NCI-H1105 (cell line): Measurements from ENCODE around the gene IFIT1.
A peak's percentile ranks its signal among the peaks of the same experiment; 100 is the strongest.
"Not testable (repeated sequence)": the region's sequence is repeated elsewhere in the genome, so short reads cannot be mapped to it uniquely, and the experiment has no call there.

Experiments used
- DNase-seq: peaks from one replicate; lab custom pipeline; 2025; lab: John Stamatoyannopoulos, UW

Gene IFIT1

GRCh38 chr10:89431977-89432376 lies 39.6 kb downstream of the IFIT1 start:
- no peak for DNase-seq

DNA sequence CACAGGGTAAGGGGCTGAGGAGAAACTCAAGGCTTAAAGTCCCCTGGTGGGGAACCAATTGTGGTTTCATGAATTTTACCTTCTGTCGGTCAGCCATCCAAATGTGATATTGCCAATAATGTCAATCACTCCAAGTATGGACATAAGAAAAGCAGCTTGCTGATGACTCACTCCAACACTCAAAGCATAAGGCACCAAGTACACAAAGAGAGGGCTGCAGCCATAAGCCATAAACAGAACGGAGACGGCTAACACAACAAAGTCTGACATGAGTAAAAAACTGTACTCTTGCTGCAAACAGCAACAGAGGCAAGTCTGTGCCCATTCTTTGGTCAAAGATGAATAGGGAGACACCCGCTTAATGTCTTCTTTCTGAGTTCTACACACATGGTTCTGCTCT lies 46.1 kb downstream of the IFIT1 start:
- DNase-seq: no peak

GRCh38 chr10:89440226-89441009 lies 48.0 kb downstream of the IFIT1 start:
- peak; percentile 5 for DNase-seq

GRCh38 chr10:89442289-89442688 lies 49.9 kb downstream of the IFIT1 start:
- no peak for DNase-seq

GRCh38 chr10:89444819-89445218 lies 52.4 kb downstream of the IFIT1 start:
- DNase-seq: not testable (repeated sequence)

DNA sequence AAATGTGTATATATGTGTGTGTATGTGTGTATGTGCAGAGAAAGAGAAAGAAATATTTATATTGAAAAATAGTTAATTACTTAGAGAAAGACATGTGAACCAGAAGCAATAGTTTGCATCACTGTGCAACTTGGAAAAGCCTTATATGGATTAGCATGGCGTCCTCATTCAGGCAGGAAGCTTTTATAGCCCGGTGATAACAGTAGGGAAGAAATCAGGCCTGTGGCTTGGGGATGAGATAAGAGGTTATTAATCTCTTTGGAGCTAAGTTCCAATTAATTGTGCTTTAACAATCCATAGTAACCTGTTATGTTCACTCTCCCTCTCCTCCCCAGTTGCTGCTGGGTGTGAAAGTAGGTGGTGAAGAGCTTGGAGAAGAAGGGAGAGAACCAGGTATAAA lies 58.5 kb downstream of the IFIT1 start:
- no peak for DNase-seq

DNA sequence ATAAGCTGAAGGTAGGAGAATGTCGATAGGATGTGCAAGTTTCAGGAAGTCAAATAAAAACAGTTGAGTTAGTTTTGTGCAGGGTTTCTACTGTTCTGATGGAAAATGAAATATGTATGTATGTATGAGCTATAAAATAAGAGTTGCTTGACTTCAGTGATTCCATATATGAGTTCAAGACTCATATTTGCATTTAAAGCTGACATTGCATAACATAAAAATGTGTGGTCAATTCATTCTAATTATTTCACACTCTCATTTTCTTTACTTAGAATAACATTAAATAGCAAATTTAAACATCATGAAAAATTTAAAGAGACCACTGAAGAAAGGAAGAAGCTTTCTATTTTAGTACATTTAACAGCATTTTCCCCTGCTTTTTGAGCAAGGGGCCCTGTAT lies 59.8 kb downstream of the IFIT1 start:
- DNase-seq: no peak

DNA sequence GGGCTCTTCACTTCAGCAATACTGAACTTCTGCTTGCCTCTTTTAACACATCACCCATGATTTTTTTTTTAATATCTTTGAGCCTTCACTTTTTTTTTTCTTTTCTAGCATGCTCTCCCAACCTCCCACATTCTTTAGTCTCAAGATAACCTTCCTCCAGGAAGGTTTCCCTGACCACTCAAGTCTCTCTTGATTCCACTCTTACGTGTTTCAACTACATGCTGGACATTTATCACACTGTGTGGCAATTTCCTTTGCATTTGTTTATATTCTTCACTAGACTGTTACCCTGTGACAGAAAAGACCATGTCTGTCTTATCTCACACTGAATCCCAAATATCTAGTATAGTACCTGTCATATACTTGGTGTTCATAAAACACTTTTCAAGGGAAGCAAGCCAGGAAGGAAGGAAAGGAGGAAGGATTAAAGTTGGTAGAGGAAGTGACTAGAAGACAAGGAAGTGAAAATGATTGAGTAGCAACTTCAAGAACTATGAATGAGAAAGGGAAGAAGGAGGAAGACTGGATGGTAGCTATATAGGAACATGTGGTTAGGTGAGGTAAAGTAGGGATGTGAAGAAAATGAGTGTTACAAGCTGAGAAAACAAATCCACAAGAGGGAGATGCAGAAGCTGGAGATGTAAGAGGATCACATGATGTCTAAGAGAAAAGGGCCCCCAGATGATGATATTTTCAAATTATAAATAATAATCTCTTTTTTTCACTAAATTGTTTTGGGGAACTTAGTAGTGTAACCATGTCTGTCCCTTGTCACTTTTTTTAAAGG lies 62.3 kb downstream of the IFIT1 start:
- DNase-seq: no peak
